ENCODE measurements around the gene PYCR2.

PYCR2 gene

DNA sequence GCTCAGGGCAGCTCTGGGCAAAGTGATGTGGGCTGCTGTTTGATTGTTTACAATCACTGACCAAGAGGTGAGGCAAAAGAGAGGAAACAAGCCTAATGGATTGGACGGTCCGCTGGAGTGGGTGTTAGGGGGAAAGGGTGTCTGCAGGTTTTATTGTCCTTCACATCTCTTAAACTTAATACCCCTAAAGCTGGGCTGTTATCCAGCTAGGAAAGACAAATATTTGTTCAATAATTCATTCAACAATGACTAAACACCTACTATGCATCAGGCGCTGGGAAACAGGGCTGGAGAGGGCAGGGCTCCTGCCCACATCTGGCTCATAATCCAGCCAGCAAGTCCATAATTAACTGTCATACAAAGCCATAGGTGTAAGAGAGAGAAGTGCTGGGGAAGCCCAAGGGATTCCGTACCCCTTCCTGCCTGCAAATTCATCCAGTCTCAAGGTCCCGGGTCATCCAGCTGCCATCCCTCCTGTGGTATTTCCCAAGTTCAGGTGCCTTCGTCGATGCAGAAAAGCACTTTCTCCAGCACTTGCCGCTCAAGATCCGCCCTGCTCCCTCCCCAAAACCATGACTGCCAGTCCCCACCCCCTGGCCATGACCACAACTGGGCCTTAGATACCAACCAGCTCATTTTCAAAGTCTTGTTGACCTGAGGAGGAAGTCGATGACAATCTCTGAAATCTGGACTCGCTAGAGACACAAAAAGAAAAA lies 52.5 kb downstream of the PYCR2 start:
- no peak for TF ChIP-seq GABPA (IDR thresholded peaks at IDR 0.05; ENCODE audit: low read depth)
- DNase-seq (ENCODE audit: low read depth in 1 of 2, low spot score in 1 of 2) = no peak
- Histone ChIP-seq H3K4me3 (replicated peaks; ENCODE audit: insufficient read depth, low read length) (no peak overlapping the region), H3K27ac (replicated peaks) (no peak overlapping the region), H3K27me3 (ENCODE audit: insufficient read depth, poor library complexity, severe bottlenecking) (no peaks in the 10 kb centered on the region)

DNA sequence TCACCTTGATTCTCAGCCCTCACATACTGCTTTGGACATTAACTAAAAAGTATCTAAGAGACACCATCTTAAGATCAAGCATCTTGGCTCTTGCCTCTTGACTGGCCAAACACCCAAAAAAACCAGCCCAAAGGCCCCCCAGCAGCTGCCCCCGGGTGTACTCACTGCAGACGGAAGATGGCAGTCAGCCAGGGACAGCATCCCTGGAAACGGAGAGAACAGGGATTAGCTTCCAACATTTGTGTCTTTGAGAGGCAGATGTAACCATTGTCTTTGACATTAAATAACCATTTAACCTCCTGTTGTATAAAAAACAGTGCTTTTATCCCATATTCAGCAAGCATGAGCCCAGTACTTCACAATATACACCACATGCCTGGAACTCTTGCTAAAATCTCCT lies 53.1 kb downstream of the PYCR2 start:
- TF ChIP-seq, protein P1, sequence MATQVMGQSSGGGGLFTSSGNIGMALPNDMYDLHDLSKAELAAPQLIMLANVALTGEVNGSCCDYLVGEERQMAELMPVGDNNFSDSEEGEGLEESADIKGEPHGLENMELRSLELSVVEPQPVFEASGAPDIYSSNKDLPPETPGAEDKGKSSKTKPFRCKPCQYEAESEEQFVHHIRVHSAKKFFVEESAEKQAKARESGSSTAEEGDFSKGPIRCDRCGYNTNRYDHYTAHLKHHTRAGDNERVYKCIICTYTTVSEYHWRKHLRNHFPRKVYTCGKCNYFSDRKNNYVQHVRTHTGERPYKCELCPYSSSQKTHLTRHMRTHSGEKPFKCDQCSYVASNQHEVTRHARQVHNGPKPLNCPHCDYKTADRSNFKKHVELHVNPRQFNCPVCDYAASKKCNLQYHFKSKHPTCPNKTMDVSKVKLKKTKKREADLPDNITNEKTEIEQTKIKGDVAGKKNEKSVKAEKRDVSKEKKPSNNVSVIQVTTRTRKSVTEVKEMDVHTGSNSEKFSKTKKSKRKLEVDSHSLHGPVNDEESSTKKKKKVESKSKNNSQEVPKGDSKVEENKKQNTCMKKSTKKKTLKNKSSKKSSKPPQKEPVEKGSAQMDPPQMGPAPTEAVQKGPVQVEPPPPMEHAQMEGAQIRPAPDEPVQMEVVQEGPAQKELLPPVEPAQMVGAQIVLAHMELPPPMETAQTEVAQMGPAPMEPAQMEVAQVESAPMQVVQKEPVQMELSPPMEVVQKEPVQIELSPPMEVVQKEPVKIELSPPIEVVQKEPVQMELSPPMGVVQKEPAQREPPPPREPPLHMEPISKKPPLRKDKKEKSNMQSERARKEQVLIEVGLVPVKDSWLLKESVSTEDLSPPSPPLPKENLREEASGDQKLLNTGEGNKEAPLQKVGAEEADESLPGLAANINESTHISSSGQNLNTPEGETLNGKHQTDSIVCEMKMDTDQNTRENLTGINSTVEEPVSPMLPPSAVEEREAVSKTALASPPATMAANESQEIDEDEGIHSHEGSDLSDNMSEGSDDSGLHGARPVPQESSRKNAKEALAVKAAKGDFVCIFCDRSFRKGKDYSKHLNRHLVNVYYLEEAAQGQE (IDR thresholded peaks at IDR 0.05; ENCODE audit: insufficient replicate concordance, low read depth) = no peak
- TF ChIP-seq GABPA (IDR thresholded peaks at IDR 0.05; ENCODE audit: low read depth) (no peak), SPI1 (IDR thresholded peaks at IDR 0.05; ENCODE audit: borderline replicate concordance, low read depth) (no peak), POLR2AphosphoS5 (IDR thresholded peaks at IDR 0.05; ENCODE audit: low read depth) (no peak)
- TF ChIP-seq, protein P2, sequence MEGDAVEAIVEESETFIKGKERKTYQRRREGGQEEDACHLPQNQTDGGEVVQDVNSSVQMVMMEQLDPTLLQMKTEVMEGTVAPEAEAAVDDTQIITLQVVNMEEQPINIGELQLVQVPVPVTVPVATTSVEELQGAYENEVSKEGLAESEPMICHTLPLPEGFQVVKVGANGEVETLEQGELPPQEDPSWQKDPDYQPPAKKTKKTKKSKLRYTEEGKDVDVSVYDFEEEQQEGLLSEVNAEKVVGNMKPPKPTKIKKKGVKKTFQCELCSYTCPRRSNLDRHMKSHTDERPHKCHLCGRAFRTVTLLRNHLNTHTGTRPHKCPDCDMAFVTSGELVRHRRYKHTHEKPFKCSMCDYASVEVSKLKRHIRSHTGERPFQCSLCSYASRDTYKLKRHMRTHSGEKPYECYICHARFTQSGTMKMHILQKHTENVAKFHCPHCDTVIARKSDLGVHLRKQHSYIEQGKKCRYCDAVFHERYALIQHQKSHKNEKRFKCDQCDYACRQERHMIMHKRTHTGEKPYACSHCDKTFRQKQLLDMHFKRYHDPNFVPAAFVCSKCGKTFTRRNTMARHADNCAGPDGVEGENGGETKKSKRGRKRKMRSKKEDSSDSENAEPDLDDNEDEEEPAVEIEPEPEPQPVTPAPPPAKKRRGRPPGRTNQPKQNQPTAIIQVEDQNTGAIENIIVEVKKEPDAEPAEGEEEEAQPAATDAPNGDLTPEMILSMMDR (IDR thresholded peaks at IDR 0.05; ENCODE audit: insufficient read depth, low read length) = no peak
- no peak overlapping the region for H3K27ac ChIP-seq (replicated peaks)
- DNase-seq (ENCODE audit: low read depth in 1 of 2, low spot score in 1 of 2) = no peak
- H3K27me3 ChIP-seq (ENCODE audit: insufficient read depth, poor library complexity, severe bottlenecking) = no peaks in the 10 kb centered on the region
- no peak overlapping the region for H3K4me3 ChIP-seq (replicated peaks; ENCODE audit: insufficient read depth, low read length)

Small RNA genes within 50 kb of the gene (microRNA-seq; reads per million reads assigned to microRNA genes)
- gene MIR6741 = 0.90 reads per million
